Stimulated activated effector memory CD8-positive, alpha-beta T cell treated with anti-CD3 and anti-CD28 coated beads, Interleukin-12 subunit alpha, Interleukin-12 subunit beta, amount 100 ng/mL, for 72 hours (primary cell): ENCODE measurements around the gene DNAJA3.

Experiments
- ATAC-seq: fragments of 150-1000 bp; cut with Tn5 transposase; 2 replicates; pipeline ENCODE4 v1.10.0; 2021
- DNase-seq, 2 donors: peaks; one replicate each; pipeline ENCODE4 v3.0.0; 2021 to 2022; ENCODE audit warnings: low spot score in 2 of 2
- H3K27ac Mint-ChIP-seq: one replicate; pipeline ENCODE4 v1.8.0; 2022; ENCODE audit warnings: mild to moderate bottlenecking, mixed read lengths
- H3K36me3 Mint-ChIP-seq: one replicate; pipeline ENCODE4 v1.8.0; 2022; ENCODE audit warnings: mild to moderate bottlenecking, mixed read lengths
- H3K4me1 Mint-ChIP-seq: one replicate; pipeline ENCODE4 v1.8.0; 2022; ENCODE audit warnings: mixed read lengths
- H3K4me3 Mint-ChIP-seq: one replicate; pipeline ENCODE4 v1.8.0; 2022; ENCODE audit warnings: mild to moderate bottlenecking, mixed read lengths
- H3K9me3 Mint-ChIP-seq: one replicate; pipeline ENCODE4 v1.8.0; 2022; ENCODE audit warnings: mixed read lengths

Gene DNAJA3

DNA sequence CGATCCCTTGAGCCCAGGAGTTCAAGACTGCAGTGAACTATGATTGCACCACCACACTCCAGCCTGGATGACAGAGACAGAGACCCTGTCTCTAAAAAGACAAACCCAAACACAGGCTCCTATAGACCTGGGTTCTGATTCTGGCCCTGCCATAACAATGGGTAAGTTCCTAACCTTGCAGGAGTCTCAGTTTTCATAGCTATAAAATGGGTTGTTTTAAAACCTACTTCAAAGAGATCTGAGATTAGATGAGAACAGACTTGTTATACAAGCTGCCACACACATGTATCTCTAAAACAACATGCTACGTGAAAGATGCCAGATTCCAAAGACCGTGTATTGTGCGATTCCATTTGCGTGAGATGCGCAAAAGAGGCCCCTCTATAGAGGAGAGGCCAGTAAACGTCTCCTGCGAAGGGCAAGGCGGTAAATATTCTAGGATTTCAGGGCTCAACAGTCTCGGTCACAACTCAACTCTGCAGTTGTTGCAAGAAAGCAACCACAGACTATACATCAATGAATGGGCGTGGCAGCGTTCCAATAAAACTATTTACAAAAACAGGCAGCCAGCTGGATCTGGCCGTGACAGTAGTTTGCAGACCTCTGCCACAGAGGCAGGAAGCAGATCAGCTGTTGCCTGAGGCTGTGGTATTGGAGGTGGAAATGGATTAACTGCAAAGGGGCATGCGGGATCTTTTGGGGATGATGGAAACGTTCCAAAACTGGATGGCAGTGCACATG, 15.2 kb upstream of the DNAJA3 start:
- ATAC-seq: no peak
- peak overlapping the region; percentile 56 for H3K27ac Mint-ChIP-seq
- peaks cover 99% of the 10 kb centered on the region for H3K36me3 Mint-ChIP-seq
- no peak for DNase-seq
- no peak overlapping the region for H3K4me3 Mint-ChIP-seq
- H3K4me1 Mint-ChIP-seq: peaks cover 36% of the 10 kb centered on the region
- H3K9me3 Mint-ChIP-seq: no peaks in the 10 kb centered on the region

DNA sequence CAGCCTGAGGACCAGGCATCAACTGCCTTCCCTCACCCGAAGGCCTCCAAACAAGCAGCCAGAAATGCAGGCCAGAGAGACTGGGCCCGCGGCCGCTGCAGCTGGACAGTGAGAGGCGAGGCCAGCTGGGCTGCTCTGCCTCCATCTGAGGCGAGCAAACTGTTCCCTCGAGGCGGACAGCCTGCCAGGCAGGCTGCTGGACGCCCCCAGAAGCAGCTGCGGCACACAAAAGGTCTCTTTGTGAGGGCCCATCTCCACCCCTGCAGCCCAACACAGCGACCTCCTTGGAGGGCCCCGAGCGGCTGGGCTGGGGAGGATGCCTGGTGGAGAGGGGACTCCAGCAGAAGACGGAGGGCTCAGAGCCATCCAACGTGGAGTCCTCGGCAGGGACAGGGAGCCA, 14.0 kb upstream of the DNAJA3 start:
- H3K27ac Mint-ChIP-seq: peak overlapping the region; percentile 56
- H3K9me3 Mint-ChIP-seq: no peaks in the 10 kb centered on the region
- no peak overlapping the region for H3K4me3 Mint-ChIP-seq
- DNase-seq (no peak), ATAC-seq (no peak)
- peaks cover 90% of the 10 kb centered on the region for H3K36me3 Mint-ChIP-seq
- peaks cover 41% of the 10 kb centered on the region for H3K4me1 Mint-ChIP-seq

DNA sequence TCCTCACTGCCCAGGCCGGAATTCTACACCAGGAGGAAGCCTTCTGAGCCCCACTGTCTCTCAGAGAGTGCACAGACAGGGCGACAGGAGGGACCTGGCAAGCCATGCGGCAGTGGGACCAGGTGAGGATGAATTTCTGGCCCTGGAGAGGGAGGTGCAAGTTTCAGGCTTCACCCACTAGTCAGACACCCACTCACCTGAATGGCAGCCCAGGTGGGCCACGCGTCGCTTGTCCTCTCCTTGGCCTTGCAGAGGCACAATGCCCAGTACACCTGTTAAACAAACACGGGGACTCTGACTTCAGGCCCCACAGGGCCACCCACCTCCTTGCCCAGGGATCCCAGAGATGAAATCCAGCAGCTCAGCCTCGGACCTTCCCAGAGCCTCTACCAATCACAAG, 13.5 kb upstream of the DNAJA3 start:
- ATAC-seq: no peak
- Mint-ChIP-seq H3K27ac (no peak overlapping the region), H3K9me3 (no peaks in the 10 kb centered on the region), H3K36me3 (peaks cover 88% of the 10 kb centered on the region), H3K4me1 (peaks cover 44% of the 10 kb centered on the region), H3K4me3 (no peak overlapping the region)
- no peak for DNase-seq

GRCh38 chr16:4412854-4413253, 12.8 kb upstream of the DNAJA3 start:
- Mint-ChIP-seq H3K36me3 (peaks cover 81% of the 10 kb centered on the region), H3K4me3 (no peak overlapping the region), H3K27ac (no peak overlapping the region), H3K4me1 (peaks cover 44% of the 10 kb centered on the region), H3K9me3 (no peaks in the 10 kb centered on the region)
- DNase-seq (no peak), ATAC-seq (no peak)

- Mint-ChIP-seq H3K9me3 (no peaks in the 10 kb centered on the region), H3K4me3 (peak overlapping the region; percentile 93), H3K36me3 (peaks cover 66% of the 10 kb centered on the region), H3K4me1 (peaks cover 44% of the 10 kb centered on the region), H3K27ac (peak overlapping the region; percentile 91)
- peak; percentile 83 for ATAC-seq
- DNase-seq: peak; percentile 52 to 88
Observed at GRCh38 chr16:4414187-4414917, 11.3 kb upstream of the DNAJA3 start.

GRCh38 chr16:4415538-4416199, 10.0 kb upstream of the DNAJA3 start:
- H3K9me3 Mint-ChIP-seq: no peaks in the 10 kb centered on the region
- peak overlapping the region; percentile 91 for H3K27ac Mint-ChIP-seq
- peaks cover 42% of the 10 kb centered on the region for H3K4me1 Mint-ChIP-seq
- peak overlapping the region; percentile 93 for H3K4me3 Mint-ChIP-seq
- ATAC-seq (peak; percentile 3), DNase-seq (peak; percentile 43 to 85)
- peaks cover 53% of the 10 kb centered on the region for H3K36me3 Mint-ChIP-seq

DNA sequence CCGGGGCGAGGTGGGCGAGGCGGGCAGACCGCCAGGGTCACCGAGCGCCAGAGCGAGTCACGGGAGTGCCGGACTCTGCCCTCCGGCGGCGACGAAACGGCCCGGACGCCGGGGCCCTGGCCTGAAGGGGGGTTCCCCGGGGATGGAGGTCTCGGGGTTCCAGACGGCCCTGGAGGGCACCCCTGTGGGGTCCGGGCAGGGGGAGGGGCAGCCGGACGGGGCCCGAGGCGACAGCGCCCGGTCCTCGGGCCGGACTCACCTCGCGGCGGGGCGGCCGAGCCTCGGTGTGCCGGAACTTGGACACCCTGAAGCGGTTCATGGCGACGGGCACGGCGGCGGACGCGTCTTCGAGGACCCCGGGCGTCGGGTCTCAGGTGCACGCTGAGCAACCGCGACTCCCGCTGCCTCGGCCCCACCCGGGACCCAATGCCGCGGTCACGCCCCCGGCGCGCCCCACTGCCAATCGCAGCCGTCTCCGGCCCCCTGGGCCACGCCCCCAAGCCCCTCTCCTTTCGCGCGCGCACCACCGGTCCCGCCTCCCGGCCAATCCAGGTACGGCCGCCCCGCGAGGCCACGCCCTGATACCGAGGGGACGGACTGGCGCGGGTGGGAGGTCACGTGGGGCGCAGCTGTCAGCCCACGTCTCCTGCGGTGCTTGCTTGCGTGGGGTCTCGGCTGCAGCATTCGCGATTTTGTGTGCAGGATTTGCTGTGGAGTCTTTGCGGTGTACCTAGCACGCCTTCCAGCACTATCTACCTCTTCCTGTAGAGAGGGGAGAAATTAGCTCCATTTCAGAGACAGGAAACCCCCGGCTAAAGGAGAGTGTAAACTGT, 9.3 kb upstream of the DNAJA3 start, which contains the start of gene CORO7:
TSS of gene CORO7 (minus strand) at position 397 of the 833 bp plus-strand sequence. CDS start at position 319, 78 bp downstream.
- peaks cover 46% of the 10 kb centered on the region for H3K36me3 Mint-ChIP-seq
- peak; percentile 98 to 99 for DNase-seq
- H3K4me3 Mint-ChIP-seq: peak within 1 kb of the TSS; percentile 93
- peak within 1 kb of the TSS; percentile 91 for H3K27ac Mint-ChIP-seq
- H3K4me1 Mint-ChIP-seq: peaks cover 39% of the 10 kb centered on the region
- H3K9me3 Mint-ChIP-seq: no peaks in the 10 kb centered on the region
- peak; percentile 82 for ATAC-seq

GRCh38 chr16:4419402-4419959, 6.2 kb upstream of the DNAJA3 start:
- no peak overlapping the region for H3K4me3 Mint-ChIP-seq
- H3K9me3 Mint-ChIP-seq: no peaks in the 10 kb centered on the region
- no peak for DNase-seq
- peaks cover 17% of the 10 kb centered on the region for H3K36me3 Mint-ChIP-seq
- peaks cover 19% of the 10 kb centered on the region for H3K4me1 Mint-ChIP-seq
- H3K27ac Mint-ChIP-seq: no peak overlapping the region
- ATAC-seq: no peak

- ATAC-seq: no peak
- Mint-ChIP-seq H3K27ac (no peak overlapping the region), H3K9me3 (no peaks in the 10 kb centered on the region), H3K4me1 (peaks cover 12% of the 10 kb centered on the region), H3K36me3 (peaks cover 14% of the 10 kb centered on the region), H3K4me3 (no peak overlapping the region)
- DNase-seq: no peak
Observed at GRCh38 chr16:4420505-4421105, 5.1 kb upstream of the DNAJA3 start.

DNA sequence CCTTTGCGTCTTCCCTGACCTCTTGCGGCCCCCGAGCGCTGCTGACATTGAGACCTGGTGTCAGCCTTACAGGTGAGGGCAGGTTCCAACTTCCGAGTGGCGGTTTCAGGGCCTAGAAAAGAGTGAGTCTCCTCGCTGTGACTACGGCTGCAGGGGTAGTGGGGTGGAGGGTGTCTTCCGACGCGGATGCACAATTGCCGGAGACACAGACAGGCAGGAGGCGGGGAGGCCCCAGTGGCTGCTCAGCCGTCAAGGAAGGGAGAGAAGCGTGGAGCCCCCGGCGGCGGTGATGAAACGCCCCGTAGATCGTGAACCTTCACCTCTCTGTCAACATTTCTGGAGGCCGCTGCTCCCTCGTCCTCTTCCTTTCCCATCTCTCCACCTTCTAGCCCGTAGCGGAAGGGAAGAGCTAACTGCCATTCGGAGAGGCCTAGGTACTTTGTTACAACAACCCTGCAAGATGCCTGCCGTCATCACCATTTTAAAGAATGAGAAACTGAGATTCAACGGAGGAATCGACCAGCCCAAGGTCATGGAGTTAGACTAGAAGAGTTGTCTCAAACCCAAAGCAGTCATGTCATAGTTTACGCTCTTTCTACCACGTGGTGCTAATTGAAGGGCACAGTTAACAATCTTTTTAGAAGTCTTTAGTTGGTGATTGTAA, 485 bp downstream of the DNAJA3 start:
- peak; percentile 48 for ATAC-seq
- peaks cover 57% of the 10 kb centered on the region for H3K36me3 Mint-ChIP-seq
- no peaks in the 10 kb centered on the region for H3K9me3 Mint-ChIP-seq
- DNase-seq: no peak
- H3K4me1 Mint-ChIP-seq: peaks cover 28% of the 10 kb centered on the region
- H3K4me3 Mint-ChIP-seq: peak overlapping the region; percentile 92
- H3K27ac Mint-ChIP-seq: peak overlapping the region; percentile 99

GRCh38 chr16:4426722-4427372, 1.2 kb downstream of the DNAJA3 start:
- no peak for DNase-seq
- Mint-ChIP-seq H3K27ac (peak overlapping the region; percentile 99), H3K4me1 (peaks cover 28% of the 10 kb centered on the region), H3K36me3 (peaks cover 64% of the 10 kb centered on the region), H3K4me3 (peak overlapping the region; percentile 92), H3K9me3 (no peaks in the 10 kb centered on the region)
- no peak for ATAC-seq

GRCh38 chr16:4428500-4428899, 2.8 kb downstream of the DNAJA3 start:
- no peak for ATAC-seq
- peaks cover 28% of the 10 kb centered on the region for H3K4me1 Mint-ChIP-seq
- H3K36me3 Mint-ChIP-seq: peaks cover 77% of the 10 kb centered on the region
- H3K4me3 Mint-ChIP-seq: no peak overlapping the region
- DNase-seq: no peak
- no peak overlapping the region for H3K27ac Mint-ChIP-seq
- H3K9me3 Mint-ChIP-seq: no peaks in the 10 kb centered on the region

DNA sequence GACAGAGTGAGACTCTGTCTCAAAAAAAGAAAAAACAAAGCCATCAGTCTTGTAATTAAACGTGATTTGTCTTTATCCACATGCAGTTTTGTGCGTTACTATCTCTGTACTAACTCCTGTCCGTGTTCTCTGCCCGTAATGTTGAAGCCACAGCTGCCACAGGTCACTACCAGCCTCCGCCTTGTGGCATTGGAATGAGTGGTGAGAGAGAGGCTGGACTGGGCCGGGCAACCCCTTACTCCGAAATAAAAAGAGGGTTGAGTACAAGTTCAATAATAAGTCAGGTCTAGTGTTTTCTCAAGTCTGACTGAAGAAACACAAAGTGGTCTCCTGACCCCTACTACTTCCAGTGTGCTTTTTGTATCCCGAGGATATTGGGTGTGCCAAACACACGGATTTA, 5.4 kb downstream of the DNAJA3 start:
- H3K36me3 Mint-ChIP-seq: peaks cover 91% of the 10 kb centered on the region

More for the DNA sequence above, 5.4 kb downstream of the DNAJA3 start:
- DNase-seq (no peak), ATAC-seq (no peak)
- no peaks in the 10 kb centered on the region for H3K9me3 Mint-ChIP-seq
- no peak overlapping the region for H3K27ac Mint-ChIP-seq
- no peak overlapping the region for H3K4me3 Mint-ChIP-seq
- H3K4me1 Mint-ChIP-seq: peaks cover 21% of the 10 kb centered on the region
